GM13976 (cell line): Measurements from ENCODE around the gene CCT7.

Experiments
- DNase-seq: peaks from one replicate; pipeline ENCODE4 v3.0.0; 2012; ENCODE audit warnings: low spot score
- CTCF ChIP-seq: IDR thresholded peaks from 2 replicates; pipeline ENCODE4 v1.5.1; 2012; ENCODE audit warnings: borderline replicate concordance, mild to moderate bottlenecking; ENCODE audit not compliant: insufficient read depth; ENCODE audit errors: extremely low read depth, missing control alignments, control extremely low read depth
- in situ Hi-C: fragments of 300-500 bp; cut with MboI; formaldehyde crosslinking; loops from one replicate; pipeline ENCODE4 v1.12.0; 2022; ENCODE audit warnings: low sequenced_read_pairs, mixed read lengths, inconsistent platforms; ENCODE audit not compliant: unreplicated experiment

Gene CCT7

GRCh38 chr2:73253901-73254300, 19.8 kb downstream of the CCT7 start:
- no peak for TF ChIP-seq CTCF
- in situ Hi-C loops: no loop called here
- peak; percentile 41 for DNase-seq

- in situ Hi-C loops: no loop called here
- peak; percentile 20 for DNase-seq
- TF ChIP-seq CTCF: no peak
Observed at GRCh38 chr2:73254343-73255006, 20.4 kb downstream of the CCT7 start.

- DNase-seq: peak; percentile 20
- in situ Hi-C loops: no loop called here
- TF ChIP-seq CTCF: no peak
Observed at GRCh38 chr2:73255007-73255644, 21.0 kb downstream of the CCT7 start.

GRCh38 chr2:73255907-73256617, 22.0 kb downstream of the CCT7 start:
- peak; percentile 24 for DNase-seq
- no peak for TF ChIP-seq CTCF
- in situ Hi-C loops: no loop called here

- peak; percentile 17 for DNase-seq
- in situ Hi-C loops: no loop called here
- no peak for TF ChIP-seq CTCF
Observed at GRCh38 chr2:73256618-73256922, 22.5 kb downstream of the CCT7 start.

- TF ChIP-seq CTCF: no peak
- no peak for DNase-seq
- in situ Hi-C loops: no loop called here
Observed at GRCh38 chr2:73257021-73257420, 22.9 kb downstream of the CCT7 start.
